ENCODE measurements around the gene NXT2. TPM values are rescaled to one million over a fixed set of nuclear protein-coding genes. Genes with fewer than 3 reads are reported as not detected.

Gene NXT2
- total RNA-seq, 2 experiments from 2014 or later = 19.0 to 24.8 TPM

DNA sequence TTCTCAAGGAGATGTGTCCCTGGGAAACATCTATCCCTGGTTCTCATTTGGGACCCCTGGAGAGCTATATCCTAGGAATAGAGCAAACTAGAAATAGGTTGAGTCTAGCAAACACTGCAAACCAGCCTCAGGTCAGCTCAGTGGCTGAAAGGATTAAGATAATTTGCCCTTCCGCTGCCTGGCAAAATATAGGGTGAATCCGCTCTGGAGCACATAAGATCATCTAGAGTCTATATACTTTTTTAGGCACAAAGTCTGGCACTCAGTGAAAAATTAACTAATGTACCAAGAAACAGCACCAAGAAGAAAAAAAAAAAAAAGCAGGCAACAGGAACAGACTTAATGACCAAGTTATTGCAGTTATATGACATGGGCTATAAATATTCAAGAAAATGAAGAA is 47.5 kb upstream of the NXT2 start:
- no TSS peak for BruUV-seq (replicated peaks)
- CTCF ChIA-PET (ENCODE audit: unreplicated experiment) = no interaction called here
- no peaks in the 10 kb centered on the region for H4K20me1 ChIP-seq (ENCODE audit: insufficient read depth, low read length)

DNA sequence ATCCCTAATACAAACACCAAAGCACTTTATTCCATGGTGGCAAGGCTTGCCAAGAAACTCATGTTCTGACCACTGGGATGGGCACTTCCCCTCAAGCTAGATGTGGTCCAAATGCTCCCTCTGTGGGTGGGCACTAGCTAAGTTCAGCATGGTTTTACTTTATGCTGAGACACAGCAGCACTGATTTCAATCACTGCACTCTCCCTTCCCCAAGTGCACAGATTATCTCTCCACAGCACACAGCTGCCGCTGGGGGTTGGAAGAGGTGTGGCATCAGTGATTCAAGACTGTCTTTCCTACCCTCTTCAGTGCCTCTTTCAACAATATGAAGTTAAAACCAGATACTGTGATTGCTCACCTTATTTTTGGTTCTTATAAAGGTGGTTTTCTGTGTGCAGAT is 38.2 kb upstream of the NXT2 start:
- Histone ChIP-seq H2AFZ (ENCODE audit: low read length) (no peak overlapping the region), H3K79me2 (ENCODE audit: insufficient read depth, low read depth, low read length) (no peaks in the 10 kb centered on the region), H3K9me2 (ENCODE audit: insufficient read depth, low read length) (no peaks in the 10 kb centered on the region), H3K27ac (ENCODE audit: low read depth, low read length, poor library complexity, severe bottlenecking) (no peak overlapping the region), H3K4me3 (ENCODE audit: low read depth, low read length, poor library complexity, severe bottlenecking) (no peak overlapping the region), H3K9me3 (ENCODE audit: low read length) (no peaks in the 10 kb centered on the region), H3K4me1 (ENCODE audit: insufficient read depth, low read length, poor library complexity, severe bottlenecking) (no peaks in the 10 kb centered on the region), H3K36me3 (ENCODE audit: insufficient read depth, low read length) (no peaks in the 10 kb centered on the region), H4K20me1 (ENCODE audit: insufficient read depth, low read length) (no peaks in the 10 kb centered on the region), H3K4me2 (ENCODE audit: low read length) (no peak overlapping the region)
- BruUV-seq (replicated peaks) = no TSS peak
- CTCF ChIA-PET (ENCODE audit: unreplicated experiment) = no interaction called here
- DNase-seq (ENCODE audit: low spot score) = no peak
- no peak for TF ChIP-seq EZH2phosphoT487 (IDR thresholded peaks at IDR 0.05; ENCODE audit: borderline replicate concordance, low read depth, low read length)
- TF ChIP-seq, protein P1, sequence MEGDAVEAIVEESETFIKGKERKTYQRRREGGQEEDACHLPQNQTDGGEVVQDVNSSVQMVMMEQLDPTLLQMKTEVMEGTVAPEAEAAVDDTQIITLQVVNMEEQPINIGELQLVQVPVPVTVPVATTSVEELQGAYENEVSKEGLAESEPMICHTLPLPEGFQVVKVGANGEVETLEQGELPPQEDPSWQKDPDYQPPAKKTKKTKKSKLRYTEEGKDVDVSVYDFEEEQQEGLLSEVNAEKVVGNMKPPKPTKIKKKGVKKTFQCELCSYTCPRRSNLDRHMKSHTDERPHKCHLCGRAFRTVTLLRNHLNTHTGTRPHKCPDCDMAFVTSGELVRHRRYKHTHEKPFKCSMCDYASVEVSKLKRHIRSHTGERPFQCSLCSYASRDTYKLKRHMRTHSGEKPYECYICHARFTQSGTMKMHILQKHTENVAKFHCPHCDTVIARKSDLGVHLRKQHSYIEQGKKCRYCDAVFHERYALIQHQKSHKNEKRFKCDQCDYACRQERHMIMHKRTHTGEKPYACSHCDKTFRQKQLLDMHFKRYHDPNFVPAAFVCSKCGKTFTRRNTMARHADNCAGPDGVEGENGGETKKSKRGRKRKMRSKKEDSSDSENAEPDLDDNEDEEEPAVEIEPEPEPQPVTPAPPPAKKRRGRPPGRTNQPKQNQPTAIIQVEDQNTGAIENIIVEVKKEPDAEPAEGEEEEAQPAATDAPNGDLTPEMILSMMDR (conservative IDR thresholded peaks at IDR 0.05; ENCODE audit: low read length) = no peak
- intact Hi-C loops (cut with micrococcal nuclease; ENCODE audit: unreplicated experiment) = no loop called here
- POLR2A ChIA-PET = no interaction called here

More for the DNA sequence above, 47.5 kb upstream of the NXT2 start:
- TF ChIP-seq, protein P1 (conservative IDR thresholded peaks at IDR 0.05; ENCODE audit: low read length) = no peak
- TF ChIP-seq EZH2phosphoT487 (IDR thresholded peaks at IDR 0.05; ENCODE audit: borderline replicate concordance, low read depth, low read length) = no peak
- H3K27ac ChIP-seq (ENCODE audit: low read depth, low read length, poor library complexity, severe bottlenecking) = no peak overlapping the region
- no peaks in the 10 kb centered on the region for H3K36me3 ChIP-seq (ENCODE audit: insufficient read depth, low read length)
- POLR2A ChIA-PET = no interaction called here
- no peak for DNase-seq (ENCODE audit: low spot score)
- H3K79me2 ChIP-seq (ENCODE audit: insufficient read depth, low read depth, low read length) = no peaks in the 10 kb centered on the region
- H3K4me3 ChIP-seq (ENCODE audit: low read depth, low read length, poor library complexity, severe bottlenecking) = no peak overlapping the region
- H3K4me2 ChIP-seq (ENCODE audit: low read length) = no peak overlapping the region
- H2AFZ ChIP-seq (ENCODE audit: low read length) = no peak overlapping the region
- no peaks in the 10 kb centered on the region for H3K9me3 ChIP-seq (ENCODE audit: low read length)
- H3K9me2 ChIP-seq (ENCODE audit: insufficient read depth, low read length) = no peaks in the 10 kb centered on the region
- H3K4me1 ChIP-seq (ENCODE audit: insufficient read depth, low read length, poor library complexity, severe bottlenecking) = peaks cover 30% of the 10 kb centered on the region
- intact Hi-C loops (cut with micrococcal nuclease; ENCODE audit: unreplicated experiment) = loop anchor here (5.0 kb wide), 1 partner anchor 398 kb away; no protein-coding TSS in a partner anchor

DNA sequence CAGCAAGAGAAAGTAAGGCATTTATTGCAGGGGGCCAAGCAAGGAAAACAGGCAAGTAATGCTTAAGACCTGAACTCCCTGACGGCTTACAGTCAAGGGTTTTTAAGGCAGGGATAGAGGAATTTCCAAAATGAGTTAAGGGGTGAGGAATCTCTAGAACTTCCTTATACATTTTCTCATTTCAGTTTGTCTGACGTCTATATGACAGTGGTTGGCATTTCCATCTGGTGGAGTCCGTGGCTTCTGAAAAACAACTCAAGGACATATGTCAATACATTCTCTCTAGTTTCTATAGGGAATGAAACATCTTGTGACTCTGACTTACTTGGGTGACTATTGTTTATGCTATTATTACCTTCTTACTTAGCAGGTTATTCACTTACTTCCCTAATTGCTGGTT is 35.5 kb upstream of the NXT2 start:
- no peaks in the 10 kb centered on the region for H3K9me3 ChIP-seq (ENCODE audit: low read length)
- no peak overlapping the region for H3K4me3 ChIP-seq (ENCODE audit: low read depth, low read length, poor library complexity, severe bottlenecking)
- no peak for DNase-seq (ENCODE audit: low spot score)
- no peaks in the 10 kb centered on the region for H3K79me2 ChIP-seq (ENCODE audit: insufficient read depth, low read depth, low read length)
- no peaks in the 10 kb centered on the region for H3K9me2 ChIP-seq (ENCODE audit: insufficient read depth, low read length)
- no TSS peak for BruUV-seq (replicated peaks)
- no peak overlapping the region for H2AFZ ChIP-seq (ENCODE audit: low read length)
- no peak overlapping the region for H3K4me2 ChIP-seq (ENCODE audit: low read length)
- H3K36me3 ChIP-seq (ENCODE audit: insufficient read depth, low read length) = no peaks in the 10 kb centered on the region
- H3K27ac ChIP-seq (ENCODE audit: low read depth, low read length, poor library complexity, severe bottlenecking) = no peak overlapping the region
- no peak for TF ChIP-seq EZH2phosphoT487 (IDR thresholded peaks at IDR 0.05; ENCODE audit: borderline replicate concordance, low read depth, low read length)
- TF ChIP-seq, protein P1 (conservative IDR thresholded peaks at IDR 0.05; ENCODE audit: low read length) = no peak
- ChIA-PET POLR2A (no interaction called here), CTCF (ENCODE audit: unreplicated experiment) (no interaction called here)
- H3K4me1 ChIP-seq (ENCODE audit: insufficient read depth, low read length, poor library complexity, severe bottlenecking) = no peaks in the 10 kb centered on the region
- H4K20me1 ChIP-seq (ENCODE audit: insufficient read depth, low read length) = no peaks in the 10 kb centered on the region
- intact Hi-C loops (cut with micrococcal nuclease; ENCODE audit: unreplicated experiment) = no loop called here
